ENCODE results near the gene BRD4. TPM values are rescaled to one million over a fixed set of nuclear protein-coding genes. Genes with fewer than 3 reads are reported as not detected.

The BRD4 gene
- total and polyA plus RNA-seq, 8 donors = 16.9 to 53.3 (median 39.9) TPM

- Histone ChIP-seq H3K36me3 (peaks cover 4 to 73% (median 41%) of the 10 kb centered on the region in 3 donors), H3K4me3 (no peak overlapping the region), H3K27me3 (no peaks in the 10 kb centered on the region), H3K4me1 (peaks cover 0 to 12% (median 0%) of the 10 kb centered on the region in 3 donors), H3K9me3 (no peaks in the 10 kb centered on the region), H3K27ac (no peak overlapping the region)
- TF ChIP-seq CTCF (IDR thresholded peaks at IDR 0.05) = no peak
- intact Hi-C loops (cut with DNase I) = loop anchor here in 1 of 3 donors (10.0 kb wide), 1 partner anchor 299 kb away; no protein-coding TSS in a partner anchor
- ATAC-seq = no peak
- FAIRE-seq = no peak
- DNase-seq = no peak
- 87 to 88% methylated on average over 22 of the region's 22 CpGs for WGBS, 2 donors
These were observed 76.9 kb downstream of the BRD4 start for GRCh38 chr19:15255359-15255990.

GRCh38 chr19:15254547-15254946 lies 77.8 kb downstream of the BRD4 start:
- no peak for TF ChIP-seq CTCF (IDR thresholded peaks at IDR 0.05)
- FAIRE-seq (no peak), DNase-seq (no peak), ATAC-seq (no peak)
- H3K4me3 ChIP-seq = no peak overlapping the region
- no peak overlapping the region for H3K27ac ChIP-seq
- intact Hi-C loops (cut with DNase I) = loop anchor here in 2 of 3 donors (5.0 to 10.0 kb wide), 2 partner anchors 77 to 300 kb away; no protein-coding TSS in a partner anchor
- H3K27me3 ChIP-seq = no peaks in the 10 kb centered on the region
- WGBS, 2 donors = 93% methylated on average over 10 of the region's 10 CpGs
- peaks cover 0 to 13% (median 3%) of the 10 kb centered on the region in 3 donors for H3K4me1 ChIP-seq
- peaks cover 4 to 70% (median 41%) of the 10 kb centered on the region in 3 donors for H3K36me3 ChIP-seq
- H3K9me3 ChIP-seq = no peaks in the 10 kb centered on the region

GRCh38 chr19:15253513-15253912 lies 78.8 kb downstream of the BRD4 start:
- peaks cover 4 to 62% (median 34%) of the 10 kb centered on the region in 3 donors for H3K36me3 ChIP-seq
- 87 to 88% methylated on average over 14 to 15 of the region's 15 CpGs for WGBS, 2 donors
- FAIRE-seq = no peak

GRCh38 chr19:15253061-15253460 lies 79.3 kb downstream of the BRD4 start:
- intact Hi-C loops (cut with DNase I) = loop anchor here in 2 of 3 donors (5.0 to 10.0 kb wide), 2 partner anchors 76 to 302 kb away; no protein-coding TSS in a partner anchor
- Histone ChIP-seq H3K4me1 (peaks cover 0 to 13% (median 4%) of the 10 kb centered on the region in 3 donors), H3K4me3 (no peak overlapping the region), H3K27me3 (no peaks in the 10 kb centered on the region), H3K9me3 (no peaks in the 10 kb centered on the region), H3K36me3 (peaks cover 4 to 67% (median 33%) of the 10 kb centered on the region in 3 donors), H3K27ac (no peak overlapping the region)
- TF ChIP-seq CTCF (IDR thresholded peaks at IDR 0.05) = no peak
- 86 to 88% methylated on average over 7 of the region's 7 CpGs for WGBS, 2 donors
- ATAC-seq (no peak), DNase-seq (no peak), FAIRE-seq (no peak)

More at GRCh38 chr19:15253513-15253912, 78.8 kb downstream of the BRD4 start:
- Histone ChIP-seq H3K4me1 (peaks cover 0 to 13% (median 4%) of the 10 kb centered on the region in 3 donors), H3K9me3 (no peaks in the 10 kb centered on the region), H3K27me3 (no peaks in the 10 kb centered on the region), H3K4me3 (no peak overlapping the region), H3K27ac (no peak overlapping the region)
- intact Hi-C loops (cut with DNase I) = loop anchor here in 2 of 3 donors (5.0 to 10.0 kb wide), 2 partner anchors 76 to 301 kb away; no protein-coding TSS in a partner anchor
- no peak for ATAC-seq
- no peak for DNase-seq
- TF ChIP-seq CTCF (IDR thresholded peaks at IDR 0.05) = no peak
